D341Med (cell line): ENCODE results near the gene CERT1.
A peak's percentile ranks its signal among the peaks of the same experiment; 100 is the strongest.
"Not testable (repeated sequence)": the region's sequence is repeated elsewhere in the genome, so short reads cannot be mapped to it uniquely, and the experiment has no call there.

Experiments used
- DNase-seq: peaks from one replicate; pipeline ENCODE4 v3.0.0; 2012; ENCODE audit warnings: low spot score

Gene CERT1

GRCh38 chr5:75342836-75343235, 168.6 kb downstream of the CERT1 start:
- DNase-seq = no peak

- no peak for DNase-seq
Observed at GRCh38 chr5:75341934-75342333, 169.5 kb downstream of the CERT1 start.

GRCh38 chr5:75340714-75341478, 170.5 kb downstream of the CERT1 start:
- DNase-seq = no peak

- no peak for DNase-seq
Observed at GRCh38 chr5:75338408-75338807, 173.0 kb downstream of the CERT1 start.

- peak; percentile 46 for DNase-seq
Observed at GRCh38 chr5:75337366-75338021, 173.9 kb downstream of the CERT1 start.

GRCh38 chr5:75336615-75337336, 174.7 kb downstream of the CERT1 start, which contains the start of gene HMGCR:
HMGCR (plus strand) TSS chr5:75337220; CDS start chr5:75342606, 5,386 bp downstream.
- DNase-seq = peak; percentile 92

- peak; percentile 55 for DNase-seq
Observed at GRCh38 chr5:75335952-75336614, 175.3 kb downstream of the CERT1 start.

GRCh38 chr5:75335486-75335885, 175.9 kb downstream of the CERT1 start:
- DNase-seq = no peak

- not testable (repeated sequence) for DNase-seq
Observed at GRCh38 chr5:75334413-75334812, 177.0 kb downstream of the CERT1 start.

- not testable (repeated sequence) for DNase-seq
Observed at GRCh38 chr5:75333759-75334158, 177.7 kb downstream of the CERT1 start.

- no peak for DNase-seq
Observed at GRCh38 chr5:75331095-75332090, 180.0 kb downstream of the CERT1 start.

GRCh38 chr5:75330404-75330803, 181.0 kb downstream of the CERT1 start:
- no peak for DNase-seq
